22Rv1 (cell line): ENCODE results near the gene CRABP1.

Experiments
- ZFX ChIP-seq: fragments of 450-650 bp; IDR thresholded peaks from 2 replicates; pipeline ENCODE4 v1.6.1; 2017; ENCODE audit warnings: antibody characterized with exemption, borderline replicate concordance
- TF ChIP-seq, protein P1 (sequence below): fragments of 450-650 bp; IDR thresholded peaks from 2 replicates; pipeline ENCODE4 v1.5.1; 2017; ENCODE audit warnings: mild to moderate bottlenecking

DNA sequence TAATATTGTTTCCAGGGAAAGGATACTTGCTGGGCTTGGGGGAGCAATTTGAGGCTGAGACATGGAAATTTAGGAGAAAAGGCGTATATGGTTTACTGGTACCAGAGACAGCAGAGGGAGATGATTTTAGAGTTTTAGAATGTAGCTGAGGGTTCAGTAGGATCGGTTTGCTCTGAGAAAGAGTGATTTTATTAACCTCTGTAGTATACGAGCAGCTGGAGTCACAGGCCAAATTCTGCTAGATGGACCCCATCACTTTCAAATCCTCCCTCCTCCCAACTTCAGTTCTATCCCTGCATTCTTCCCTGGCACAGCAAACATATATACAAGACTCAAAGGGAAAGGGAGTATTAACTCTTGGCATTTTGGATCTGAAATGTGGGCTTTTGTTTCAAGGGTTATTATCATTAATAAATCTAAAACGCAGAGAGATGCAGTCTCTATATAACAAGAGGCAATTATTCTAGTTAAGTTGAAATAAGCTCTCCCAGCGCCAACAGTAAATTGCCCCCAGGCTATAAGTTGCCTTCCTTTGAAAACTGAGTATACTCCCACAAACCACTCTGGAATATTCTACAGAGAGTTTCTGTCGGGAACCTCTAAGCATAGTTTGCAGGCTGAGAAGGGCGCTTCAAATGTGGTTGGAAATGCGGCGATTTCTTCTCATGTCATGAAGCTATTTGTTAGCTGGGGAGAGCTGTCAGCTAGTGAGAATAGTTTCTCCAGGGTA is 5.4 kb downstream of the CRABP1 start:
- TF ChIP-seq, protein P1, sequence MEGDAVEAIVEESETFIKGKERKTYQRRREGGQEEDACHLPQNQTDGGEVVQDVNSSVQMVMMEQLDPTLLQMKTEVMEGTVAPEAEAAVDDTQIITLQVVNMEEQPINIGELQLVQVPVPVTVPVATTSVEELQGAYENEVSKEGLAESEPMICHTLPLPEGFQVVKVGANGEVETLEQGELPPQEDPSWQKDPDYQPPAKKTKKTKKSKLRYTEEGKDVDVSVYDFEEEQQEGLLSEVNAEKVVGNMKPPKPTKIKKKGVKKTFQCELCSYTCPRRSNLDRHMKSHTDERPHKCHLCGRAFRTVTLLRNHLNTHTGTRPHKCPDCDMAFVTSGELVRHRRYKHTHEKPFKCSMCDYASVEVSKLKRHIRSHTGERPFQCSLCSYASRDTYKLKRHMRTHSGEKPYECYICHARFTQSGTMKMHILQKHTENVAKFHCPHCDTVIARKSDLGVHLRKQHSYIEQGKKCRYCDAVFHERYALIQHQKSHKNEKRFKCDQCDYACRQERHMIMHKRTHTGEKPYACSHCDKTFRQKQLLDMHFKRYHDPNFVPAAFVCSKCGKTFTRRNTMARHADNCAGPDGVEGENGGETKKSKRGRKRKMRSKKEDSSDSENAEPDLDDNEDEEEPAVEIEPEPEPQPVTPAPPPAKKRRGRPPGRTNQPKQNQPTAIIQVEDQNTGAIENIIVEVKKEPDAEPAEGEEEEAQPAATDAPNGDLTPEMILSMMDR: no peak
- TF ChIP-seq ZFX: no peak
